Lung (tissue), 12 donors: Measurements from ENCODE around the gene PLCB4. TPM values are rescaled to one million over a fixed set of nuclear protein-coding genes. Genes with fewer than 3 reads are reported as not detected.

Source experiments
- ATAC-seq: fragments of 200-7000 bp; cut with Tn5 transposase; one replicate; pipeline ENCODE4 v1.9.1; 2020; ENCODE audit warnings: moderate number of reproducible peaks; ENCODE audit not compliant: insufficient read depth, low FRiP score
- DNase-seq, 3 donors: peaks; one replicate each; pipeline ENCODE4 v3.0.0-alpha.2; 2013 to 2017
- H3K27ac ChIP-seq, 2 donors: one replicate each; pipeline ENCODE4 v1.5.1; 2013; ENCODE audit warnings: mild to moderate bottlenecking in 2 of 2, moderate library complexity in 2 of 2, control low read depth in 1 of 2, inconsistent platforms in 1 of 2, low read depth in 1 of 2, low read length in 1 of 2
- H3K27me3 ChIP-seq, 3 donors: one replicate each; pipeline ENCODE4 v1.5.1; 2013; ENCODE audit warnings: low read length in 2 of 3; ENCODE audit not compliant: control insufficient read depth in 3 of 3, insufficient read depth in 3 of 3
- H3K36me3 ChIP-seq, 4 donors: one replicate each; pipeline ENCODE4 v1.5.1; 2013; ENCODE audit warnings: low read length in 4 of 4, mild to moderate bottlenecking in 1 of 4, moderate library complexity in 1 of 4; ENCODE audit not compliant: control insufficient read depth in 4 of 4, insufficient read depth in 4 of 4
- H3K4me1 ChIP-seq, 5 donors: one replicate each; pipeline ENCODE4 v1.5.1; 2013; ENCODE audit warnings: low read length in 5 of 5, mild to moderate bottlenecking in 2 of 5, moderate library complexity in 1 of 5; ENCODE audit not compliant: control insufficient read depth in 5 of 5, insufficient read depth in 5 of 5
- H3K4me3 ChIP-seq: one replicate; pipeline ENCODE4 v1.5.1; 2013; ENCODE audit warnings: mild to moderate bottlenecking, control low read depth, moderate library complexity
- H3K9ac ChIP-seq, 2 donors: one replicate each; pipeline ENCODE4 v1.5.1; 2013; ENCODE audit warnings: low read length in 2 of 2, control low read depth in 1 of 2; ENCODE audit not compliant: insufficient read depth in 1 of 2
- H3K9me3 ChIP-seq, 4 donors: one replicate each; pipeline ENCODE4 v1.5.1; 2013; ENCODE audit warnings: low read length in 3 of 4, mild to moderate bottlenecking in 1 of 4, moderate library complexity in 1 of 4; ENCODE audit not compliant: control insufficient read depth in 4 of 4, insufficient read depth in 3 of 4
- CTCF ChIP-seq: IDR thresholded peaks from 2 replicates; pipeline ENCODE4 v1.5.1; 2012; ENCODE audit warnings: mild to moderate bottlenecking; ENCODE audit errors: control extremely low read depth, extremely low read depth
- WGBS, 2 donors: extraction: QIAGEN DNeasy Blood & Tissue Kit; methylation state at CpG; one replicate each; pipeline ENCODE4 v1.1.7; 2013; 5-methylcytosine and 5-hydroxymethylcytosine counted together
- polyA plus RNA-seq, 2 donors: library from polyadenylated mRNA; stranded (reverse); fragments of 200-250 nt; gene quantifications; one replicate each; pipeline ENCODE4 v1.2.1, GENCODE V29; 2013
- total RNA-seq, 2 donors: library from RNA; depleted of rRNA in 1 of 2; stranded (reverse); fragments of >200 nt in 1 of 2; gene quantifications; one replicate each; pipeline ENCODE4 v1.2.1, GENCODE V29; 2014 to 2021
- donor health status: control.
- donor health status: control.
- donor health status: Bipolar disorder and iron deficiency.
- donor health status: healthy.
- donor health status: DM: yes; HTN: yes; CAD: no.

Gene PLCB4
- total and polyA plus RNA-seq, 4 donors, result 2.1 to 18.6 (median 5.6) TPM

GRCh38 chr20:9478771-9479170 is 409.9 kb downstream of the PLCB4 start:
- DNase-seq (peak in 1 of 3 donors; percentile 28), ATAC-seq (no peak)
- Histone ChIP-seq H3K27me3 (no peaks in the 10 kb centered on the region), H3K36me3 (peaks cover 0 to 17% (median 0%) of the 10 kb centered on the region in 4 donors), H3K27ac (no peak overlapping the region), H3K9ac (no peak overlapping the region), H3K4me1 (no peaks in the 10 kb centered on the region), H3K4me3 (no peak overlapping the region), H3K9me3 (no peaks in the 10 kb centered on the region)
- TF ChIP-seq CTCF, result no peak
- WGBS, 2 donors, result 81 to 93% methylated on average over 4 of the region's 4 CpGs

- Histone ChIP-seq H3K9ac (no peak overlapping the region), H3K9me3 (no peaks in the 10 kb centered on the region), H3K4me3 (no peak overlapping the region), H3K27me3 (no peaks in the 10 kb centered on the region), H3K27ac (no peak overlapping the region), H3K4me1 (no peaks in the 10 kb centered on the region), H3K36me3 (peaks cover 0 to 9% (median 0%) of the 10 kb centered on the region in 4 donors)
- ATAC-seq (no peak), DNase-seq (no peak)
- WGBS, 2 donors, result 94 to 97% methylated on average over 4 of the region's 4 CpGs
- TF ChIP-seq CTCF, result no peak
These were observed 411.2 kb downstream of the PLCB4 start for GRCh38 chr20:9480066-9480465.

- no peak overlapping the region for H3K27ac ChIP-seq
- H3K4me3 ChIP-seq, result no peak overlapping the region
- ATAC-seq (no peak), DNase-seq (no peak)
- H3K36me3 ChIP-seq, result peaks cover 0 to 4% (median 0%) of the 10 kb centered on the region in 4 donors
- no peak for TF ChIP-seq CTCF
- H3K4me1 ChIP-seq, result no peaks in the 10 kb centered on the region
- no peaks in the 10 kb centered on the region for H3K27me3 ChIP-seq
- H3K9ac ChIP-seq, result no peak overlapping the region
- H3K9me3 ChIP-seq, result no peaks in the 10 kb centered on the region
- WGBS, 2 donors, result 51 to 68% methylated on average over 3 of the region's 3 CpGs
These were observed 413.3 kb downstream of the PLCB4 start for GRCh38 chr20:9482180-9482579.

GRCh38 chr20:9483131-9483530 is 414.2 kb downstream of the PLCB4 start:
- ATAC-seq, result no peak
- Histone ChIP-seq H3K9ac (no peak overlapping the region), H3K4me3 (no peak overlapping the region), H3K27ac (no peak overlapping the region), H3K27me3 (no peaks in the 10 kb centered on the region), H3K4me1 (no peaks in the 10 kb centered on the region), H3K9me3 (no peaks in the 10 kb centered on the region), H3K36me3 (peaks cover 0 to 4% (median 0%) of the 10 kb centered on the region in 4 donors)
- WGBS, 2 donors, result 76 to 86% methylated on average over 2 of the region's 2 CpGs
- no peak for DNase-seq
- TF ChIP-seq CTCF, result no peak
